GM18499 (cell line): Measurements from ENCODE around the gene RIPPLY3.

Source experiments
- ATAC-seq: cut with Tn5 transposase; IDR thresholded peaks from one replicate; pipeline ENCODE4 v1.9.1; 2021; ENCODE audit warnings: moderate number of reproducible peaks; ENCODE audit not compliant: insufficient read depth, unreplicated experiment

The RIPPLY3 gene

GRCh38 chr21:37006486-37007291 is at the start of gene RIPPLY3:
RIPPLY3 (plus strand) TSS chr21:37006702; CDS start chr21:37006773, 71 bp downstream.
- no peak for ATAC-seq

- no peak for ATAC-seq
These were observed 47.3 kb upstream of the RIPPLY3 start for GRCh38 chr21:36959020-36959835.

GRCh38 chr21:36960676-36961284 is 45.7 kb upstream of the RIPPLY3 start:
- no peak for ATAC-seq

GRCh38 chr21:36962098-36962780 is 44.3 kb upstream of the RIPPLY3 start:
- ATAC-seq, result no peak

GRCh38 chr21:36964398-36964797 is 42.1 kb upstream of the RIPPLY3 start:
- no peak for ATAC-seq

- no peak for ATAC-seq
These were observed 41.4 kb upstream of the RIPPLY3 start for GRCh38 chr21:36964827-36965719.

- no peak for ATAC-seq
These were observed 40.8 kb upstream of the RIPPLY3 start for GRCh38 chr21:36965720-36966065.

GRCh38 chr21:36966066-36966820 is 40.3 kb upstream of the RIPPLY3 start, which contains the start of gene HLCS:
HLCS (minus strand) TSS chr21:36966669; CDS start chr21:36966638, 31 bp downstream.
- no peak for ATAC-seq

GRCh38 chr21:36966821-36967768 is 39.4 kb upstream of the RIPPLY3 start:
- ATAC-seq, result no peak

- ATAC-seq, result no peak
These were observed 38.1 kb upstream of the RIPPLY3 start for GRCh38 chr21:36968414-36968813.

GRCh38 chr21:36968976-36969375 is 37.5 kb upstream of the RIPPLY3 start:
- no peak for ATAC-seq

- no peak for ATAC-seq
These were observed 32.3 kb upstream of the RIPPLY3 start for GRCh38 chr21:36973986-36974850.

GRCh38 chr21:36974851-36975192 is 31.7 kb upstream of the RIPPLY3 start:
- no peak for ATAC-seq

GRCh38 chr21:36976228-36976861 is 30.2 kb upstream of the RIPPLY3 start:
- ATAC-seq, result no peak

- ATAC-seq, result peak; percentile 53
These were observed 29.4 kb upstream of the RIPPLY3 start for GRCh38 chr21:36976882-36977651.
